Esophagus mucosa (tissue), 1 donor: ENCODE data around the gene CIZ1. TPM values are rescaled to one million over a fixed set of nuclear protein-coding genes. Genes with fewer than 3 reads are reported as not detected.
"Not testable (repeated sequence)": the region's sequence is repeated elsewhere in the genome, so short reads cannot be mapped to it uniquely, and the experiment has no call there.

Experiments used
- ATAC-seq: fragments of 200-7000 bp; cut with Tn5 transposase; one replicate; pipeline ENCODE4 v1.9.1; 2020
- total RNA-seq: library from RNA; stranded (reverse); gene quantifications from one replicate; pipeline ENCODE4 v1.2.4, GENCODE V29; 2023
- donor health status: DM: yes; HTN: yes; CAD: no.

Gene CIZ1
- total RNA-seq: 85.2 TPM

DNA sequence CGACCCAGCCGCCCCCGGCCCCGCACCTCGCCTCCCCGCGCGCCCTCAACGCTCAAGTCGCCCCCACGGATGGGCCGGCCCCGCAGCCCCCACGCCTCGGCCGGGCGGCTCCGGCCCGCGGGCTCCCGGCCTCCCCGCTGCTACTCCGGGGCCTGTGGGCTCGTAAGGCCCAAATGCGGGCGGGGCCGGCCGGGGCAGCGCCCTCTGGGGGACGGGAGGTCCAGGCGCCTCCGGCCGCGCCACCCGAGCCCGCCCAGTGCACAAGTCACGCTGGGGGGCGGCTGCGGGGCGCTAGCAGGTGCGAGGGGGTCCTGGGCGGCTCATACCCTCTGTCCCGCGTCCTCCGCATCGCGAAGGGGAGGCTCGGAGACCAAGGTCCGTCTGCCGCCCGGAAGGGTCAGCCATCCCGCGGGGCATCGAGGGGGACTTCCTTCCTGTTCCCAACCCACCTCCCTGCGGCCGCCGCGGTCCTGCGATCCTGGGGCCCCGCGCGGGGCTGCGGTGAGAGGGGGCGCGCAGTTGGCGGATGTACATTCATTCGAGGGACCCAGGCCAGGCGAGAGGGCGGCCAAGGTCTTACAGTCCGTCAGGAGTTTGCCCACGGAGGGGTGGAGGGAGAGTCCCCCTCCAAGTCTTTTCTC lies at the start of gene CIZ1:
Gene CIZ1, minus strand, starts transcription at position 167 of the 641 bp plus-strand sequence. CDS start 715 bp downstream, outside the sequence.
- peak; percentile 73 for ATAC-seq

DNA sequence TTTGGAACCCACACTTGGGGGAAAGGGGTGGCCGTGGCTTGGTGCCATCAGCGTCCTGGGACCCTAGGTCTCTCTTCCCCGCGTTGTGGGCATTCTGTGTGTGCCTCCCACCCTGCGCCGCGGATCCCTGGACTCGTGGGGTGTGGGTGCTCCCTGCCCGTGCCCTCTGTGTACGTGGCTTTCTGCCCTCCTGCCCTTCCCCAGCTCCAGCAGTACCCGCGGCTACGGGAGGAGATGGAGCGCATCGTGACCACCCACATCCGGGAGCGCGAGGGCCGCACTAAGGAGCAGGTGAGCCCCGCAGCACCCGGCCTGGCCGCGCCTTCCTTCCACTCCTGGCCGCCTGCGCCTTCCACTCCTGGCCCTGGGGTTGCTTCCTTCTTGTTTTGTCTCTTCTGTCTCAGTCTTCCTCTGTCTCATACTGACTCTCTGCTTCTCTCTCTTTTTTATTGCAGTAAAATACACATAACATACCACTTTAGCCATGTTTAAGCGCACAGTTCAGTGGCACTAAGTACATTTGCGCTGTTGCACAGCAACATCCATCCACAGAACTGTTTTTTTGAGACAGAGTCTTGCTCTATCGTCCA lies 42.5 kb upstream of the CIZ1 start:
- ATAC-seq: no peak

GRCh38 chr9:128232528-128233428 lies 41.4 kb upstream of the CIZ1 start:
- ATAC-seq: peak; percentile 40

- peak; percentile 16 for ATAC-seq
These were observed 40.5 kb upstream of the CIZ1 start for GRCh38 chr9:128231638-128232527.

DNA sequence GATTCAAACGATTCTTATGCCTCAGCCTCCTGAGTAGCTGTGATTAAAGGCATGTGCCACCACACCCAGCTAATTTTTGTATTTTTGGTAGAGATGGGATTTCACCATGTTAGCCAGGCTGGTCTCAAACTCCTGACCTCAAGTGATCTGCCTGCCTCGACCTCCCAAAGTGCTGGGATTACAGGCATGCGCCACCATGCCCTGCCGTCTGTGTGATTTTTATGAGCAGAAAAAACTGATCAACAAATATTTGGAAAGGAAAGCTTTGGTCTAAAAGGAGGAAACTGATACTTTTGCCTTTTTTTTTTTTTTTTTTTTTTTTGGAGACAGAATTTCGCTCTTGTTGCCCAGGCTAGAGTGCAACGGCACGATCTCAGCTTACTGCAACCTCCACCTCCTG lies 39.5 kb upstream of the CIZ1 start:
- ATAC-seq: not testable (repeated sequence)

DNA sequence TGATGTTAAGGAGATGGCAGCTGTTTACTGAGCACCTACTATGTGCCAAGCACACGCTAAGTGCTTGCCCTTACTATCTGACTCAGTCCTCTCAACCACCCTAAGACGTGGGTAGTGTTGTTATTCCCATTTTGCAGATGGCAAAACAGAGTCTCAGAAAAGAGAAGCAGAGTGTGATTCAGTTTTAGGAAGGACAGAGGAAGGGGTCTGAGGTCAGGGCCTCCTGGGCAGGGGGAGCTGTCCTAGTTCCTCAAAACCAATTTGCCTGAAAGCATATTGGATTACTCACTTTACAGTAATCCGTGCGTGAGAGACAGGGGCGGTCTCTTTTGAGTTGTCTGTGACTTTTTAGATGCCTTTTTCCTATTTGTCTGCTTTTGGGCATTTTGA lies 35.0 kb upstream of the CIZ1 start:
- no peak for ATAC-seq

DNA sequence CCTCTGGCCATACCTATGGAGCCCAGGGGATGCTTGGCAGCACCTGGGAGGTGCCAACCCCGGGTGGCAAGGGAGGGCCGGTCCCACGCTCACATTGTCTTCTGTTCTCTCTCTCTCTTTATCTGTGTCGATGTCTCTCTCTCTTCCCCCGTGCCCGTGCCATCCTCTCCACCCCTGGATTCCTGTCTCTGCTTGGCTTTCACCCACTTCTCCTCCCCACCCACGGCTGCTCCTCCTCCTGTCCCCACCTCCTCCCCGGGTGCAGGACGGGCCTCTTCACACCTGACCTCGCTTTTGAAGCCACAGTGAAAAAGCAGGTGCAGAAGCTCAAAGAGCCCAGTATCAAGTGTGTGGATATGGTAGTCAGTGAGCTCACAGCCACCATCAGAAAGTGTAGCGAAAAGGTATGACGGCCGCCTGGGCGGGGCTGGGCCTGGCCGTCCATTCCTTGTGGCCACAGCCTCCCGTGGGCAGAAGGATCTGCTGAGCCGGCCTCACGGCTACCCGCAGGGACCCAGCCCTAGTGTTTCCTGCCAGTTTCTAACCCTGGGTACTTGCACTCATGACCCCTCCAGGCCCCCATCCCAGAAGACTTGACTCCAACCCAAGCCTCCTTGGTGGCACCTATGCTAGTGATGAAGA lies 34.5 kb upstream of the CIZ1 start:
- ATAC-seq: peak; percentile 20

DNA sequence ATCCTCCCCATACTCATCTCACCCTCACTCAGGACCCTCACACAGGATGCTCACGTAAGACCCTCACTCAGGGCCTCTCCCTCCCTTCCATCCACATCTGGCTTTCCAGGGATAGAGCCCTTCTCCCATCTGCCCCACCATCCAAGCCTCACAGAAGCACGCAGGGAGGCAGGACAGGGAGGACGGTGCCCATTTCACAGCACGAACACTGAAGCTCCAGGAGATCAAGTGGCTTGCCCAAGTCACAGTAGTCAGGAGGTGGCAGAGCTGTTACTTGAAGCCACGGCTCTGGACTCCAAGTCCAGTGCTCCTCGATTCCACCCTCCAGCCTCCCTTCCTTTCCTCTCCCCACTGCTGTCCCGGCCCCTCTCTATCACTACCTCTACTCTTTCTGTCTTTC lies 33.5 kb upstream of the CIZ1 start:
- no peak for ATAC-seq

GRCh38 chr9:128222880-128223670 lies 31.7 kb upstream of the CIZ1 start:
- ATAC-seq: no peak

- ATAC-seq: no peak
These were observed 30.7 kb upstream of the CIZ1 start for GRCh38 chr9:128222026-128222425.

- ATAC-seq: no peak
These were observed 28.5 kb upstream of the CIZ1 start for GRCh38 chr9:128219831-128220230.

- ATAC-seq: peak; percentile 94
These were observed 27.4 kb upstream of the CIZ1 start for GRCh38 chr9:128218518-128219389.

- ATAC-seq: no peak
These were observed 26.8 kb upstream of the CIZ1 start for GRCh38 chr9:128218172-128218517.

DNA sequence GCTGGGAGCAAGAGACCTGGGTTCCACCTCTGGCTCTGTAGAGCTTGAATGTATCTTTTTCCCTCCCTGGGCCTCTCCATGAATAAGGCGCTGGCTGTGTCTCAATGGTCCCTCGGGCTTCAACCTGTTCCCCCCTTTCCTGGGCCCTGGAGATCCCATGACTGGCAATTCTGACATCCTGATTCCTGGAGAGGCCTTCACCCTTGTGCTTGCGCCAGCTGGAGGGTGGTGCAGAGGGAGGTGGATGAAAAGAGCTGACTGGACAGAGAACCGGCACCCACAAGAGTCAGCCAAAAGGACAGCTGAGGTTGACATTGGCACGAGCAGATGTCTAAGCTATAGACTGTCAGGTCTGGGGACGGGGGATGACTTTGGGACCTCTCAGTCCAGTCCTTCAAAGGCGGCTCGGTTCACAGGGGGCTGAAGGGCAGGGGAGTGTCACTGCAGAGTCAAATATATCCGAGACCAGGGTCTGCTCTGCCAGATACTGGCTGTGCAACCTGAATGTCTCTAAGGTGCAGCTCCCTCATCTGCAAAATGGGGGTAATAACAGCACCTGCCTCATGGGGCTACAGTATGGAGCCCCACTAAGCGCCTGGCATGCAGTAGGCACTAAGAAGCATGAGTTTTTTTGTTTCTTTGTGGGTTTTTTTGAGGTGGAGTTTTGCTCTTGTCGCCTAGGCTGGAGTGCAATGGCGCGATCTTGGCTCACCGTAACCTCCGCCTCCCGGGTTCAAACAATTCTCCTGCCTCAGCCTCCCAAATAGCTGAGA lies 25.6 kb upstream of the CIZ1 start:
- no peak for ATAC-seq

DNA sequence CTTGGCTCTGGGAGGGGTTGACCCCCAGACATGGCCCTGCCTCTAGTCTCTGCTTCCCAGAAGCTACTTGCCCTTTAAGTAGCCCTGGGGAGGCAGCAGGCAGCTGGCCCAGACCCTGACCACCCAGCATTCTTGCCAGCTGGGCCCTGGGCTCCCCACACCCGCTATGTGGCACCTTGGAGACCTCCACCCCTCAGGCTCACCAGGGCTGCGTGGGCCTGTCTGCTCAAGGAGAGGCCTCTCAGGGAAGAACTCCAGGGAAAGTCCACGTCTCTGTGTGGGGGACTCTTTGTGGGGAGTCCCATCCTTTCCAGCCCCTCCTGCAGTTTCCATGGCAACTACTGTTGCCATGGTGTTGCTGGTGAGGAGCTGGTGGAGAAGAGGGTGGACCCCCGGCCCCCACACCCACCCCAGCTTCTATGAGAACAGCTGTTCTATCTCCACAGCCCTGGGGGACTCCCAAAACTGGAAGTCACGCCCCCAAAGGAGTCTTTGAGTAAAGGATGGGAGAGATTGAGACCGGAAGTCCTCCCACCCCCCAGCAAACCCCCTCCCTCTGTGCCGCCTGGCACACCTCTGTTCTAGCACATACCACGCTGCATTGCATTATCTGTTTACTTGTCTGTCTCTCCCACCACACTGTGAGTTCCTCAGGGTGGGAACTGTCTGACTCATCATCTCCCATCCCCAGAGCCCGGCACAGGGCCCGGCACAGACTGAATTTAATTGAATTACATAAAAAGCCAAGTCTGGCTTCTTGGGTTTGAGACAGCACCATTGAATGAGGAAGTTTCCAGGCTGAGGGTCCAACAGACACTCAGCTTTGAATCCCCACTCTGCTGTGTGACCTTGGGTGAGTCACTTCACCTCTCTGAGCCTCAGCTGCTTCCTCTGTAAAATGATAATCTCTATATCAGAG lies 24.4 kb upstream of the CIZ1 start:
- ATAC-seq: no peak

DNA sequence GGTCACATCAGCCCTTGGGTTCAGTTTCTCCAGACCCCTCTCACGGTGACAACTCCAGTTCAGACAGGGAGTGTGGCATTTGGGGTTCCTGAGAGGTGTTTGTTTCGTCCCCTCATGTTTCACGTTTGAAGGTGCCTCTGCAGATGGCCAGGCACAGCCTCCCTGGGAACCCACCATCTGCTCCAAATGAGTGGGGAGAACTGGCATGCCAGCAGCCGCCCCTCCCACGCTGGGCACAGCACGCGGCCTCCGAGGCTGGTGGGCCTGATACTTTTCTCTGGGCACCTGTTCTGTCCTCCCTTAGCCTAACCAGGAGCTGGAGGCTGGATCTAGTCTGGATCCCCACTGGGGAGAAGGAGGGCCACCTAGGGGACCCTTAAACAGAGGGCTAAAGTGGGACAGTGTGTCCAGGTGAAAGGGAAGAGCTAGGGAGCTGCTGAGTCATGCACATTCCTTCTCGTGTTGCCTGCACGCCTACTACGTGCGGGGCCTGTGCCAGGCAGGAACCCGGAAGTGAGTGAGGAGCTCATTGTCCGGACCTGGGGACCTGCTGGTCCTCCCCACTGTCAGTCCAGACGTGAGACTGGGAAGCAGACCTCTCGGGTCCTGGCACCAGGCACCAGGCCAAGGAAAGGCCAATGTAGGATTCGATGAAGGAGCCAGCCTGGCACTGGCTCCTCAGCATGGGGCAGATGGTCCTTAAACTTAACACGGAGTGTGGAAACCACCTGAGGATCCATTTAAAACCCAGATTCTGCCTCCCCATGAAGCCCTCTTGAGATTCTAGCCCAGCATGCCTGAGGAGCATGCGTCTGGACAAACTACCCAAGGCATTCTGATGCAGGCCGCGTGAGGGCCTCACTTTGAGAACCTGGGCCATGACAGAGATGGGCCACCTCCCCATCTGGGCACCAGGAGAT lies 23.5 kb upstream of the CIZ1 start:
- ATAC-seq: no peak
